Fibroblast of the conjunctiva (primary cell): ENCODE results near the gene SPON2.

ENCODE experiments used
- DNase-seq: peaks from one replicate; pipeline ENCODE4 v3.0.0-alpha.2; 2010; ENCODE audit warnings: low read depth

SPON2 gene

GRCh38 chr4:1172971-1173757, 781 bp upstream of the SPON2 start:
- peak; percentile 76 for DNase-seq

- DNase-seq, result no peak
Measured at GRCh38 chr4:1171311-1172227, 814 bp downstream of the SPON2 start.

GRCh38 chr4:1170976-1171310, 1.4 kb downstream of the SPON2 start:
- no peak for DNase-seq

- DNase-seq, result no peak
Measured at GRCh38 chr4:1170156-1170975, 2.0 kb downstream of the SPON2 start.

- no peak for DNase-seq
Measured at GRCh38 chr4:1169691-1170096, 2.7 kb downstream of the SPON2 start.

- no peak for DNase-seq
Measured at GRCh38 chr4:1169171-1169671, 3.2 kb downstream of the SPON2 start.

GRCh38 chr4:1168191-1169101, 3.9 kb downstream of the SPON2 start:
- DNase-seq, result no peak

GRCh38 chr4:1167244-1167949, 5.0 kb downstream of the SPON2 start:
- peak; percentile 38 for DNase-seq

GRCh38 chr4:1166509-1167243, 5.7 kb downstream of the SPON2 start:
- DNase-seq, result no peak

GRCh38 chr4:1164956-1165545, 7.3 kb downstream of the SPON2 start:
- DNase-seq, result no peak

- DNase-seq, result no peak
Measured at GRCh38 chr4:1164444-1164843, 7.9 kb downstream of the SPON2 start.

- no peak for DNase-seq
Measured at GRCh38 chr4:1164040-1164439, 8.3 kb downstream of the SPON2 start.

- DNase-seq, result no peak
Measured at GRCh38 chr4:1160351-1160750, 12.0 kb downstream of the SPON2 start.

GRCh38 chr4:1156069-1156468, 16.3 kb downstream of the SPON2 start:
- DNase-seq, result no peak

- DNase-seq, result no peak
Measured at GRCh38 chr4:1155314-1155713, 17.1 kb downstream of the SPON2 start.

- no peak for DNase-seq
Measured at GRCh38 chr4:1154523-1155182, 17.7 kb downstream of the SPON2 start.

GRCh38 chr4:1154126-1154522, 18.3 kb downstream of the SPON2 start:
- DNase-seq, result no peak

- no peak for DNase-seq
Measured at GRCh38 chr4:1153567-1154090, 18.8 kb downstream of the SPON2 start.

GRCh38 chr4:1152290-1152689, 20.1 kb downstream of the SPON2 start:
- DNase-seq, result no peak
